ENCODE measurements around the gene LCN1.

- TF ChIP-seq CTCF (IDR thresholded peaks at IDR 0.05; ENCODE audit: low read depth, low read length, missing input control) (no peak), EGR1 (IDR thresholded peaks at IDR 0.05; ENCODE audit: low read depth in 2 of 2) (no peak), REST (IDR thresholded peaks at IDR 0.05) (no peak), JUND (IDR thresholded peaks at IDR 0.05) (no peak), FOXA1 (IDR thresholded peaks at IDR 0.05) (no peak), RAD21 (IDR thresholded peaks at IDR 0.05) (no peak), SP1 (IDR thresholded peaks at IDR 0.05) (no peak), ATF3 (IDR thresholded peaks at IDR 0.05) (no peak), MAX (IDR thresholded peaks at IDR 0.05) (no peak), GABPA (IDR thresholded peaks at IDR 0.05 in 1 of 2, conservative IDR thresholded peaks at IDR 0.05 in 1 of 2) (no peak)
These were observed 4.9 kb upstream of the LCN1 start for GRCh38 chr9:135516132-135516860.
